Stimulated activated effector memory CD8-positive, alpha-beta T cell treated with anti-CD3 and anti-CD28 coated beads, Interleukin-12 subunit alpha, Interleukin-12 subunit beta, amount 100 ng/mL, for 72 hours (primary cell): Measurements from ENCODE around the gene NPDC1.
"Not testable (repeated sequence)": the region's sequence is repeated elsewhere in the genome, so short reads cannot be mapped to it uniquely, and the experiment has no call there.

Experiments
- ATAC-seq: fragments of 150-1000 bp; cut with Tn5 transposase; 2 replicates; pipeline ENCODE4 v1.10.0; 2021
- DNase-seq, 2 donors: peaks; one replicate each; pipeline ENCODE4 v3.0.0; 2021 to 2022; ENCODE audit warnings: low spot score in 2 of 2
- H3K27ac Mint-ChIP-seq: one replicate; pipeline ENCODE4 v1.8.0; 2022; ENCODE audit warnings: mild to moderate bottlenecking, mixed read lengths
- H3K36me3 Mint-ChIP-seq: one replicate; pipeline ENCODE4 v1.8.0; 2022; ENCODE audit warnings: mild to moderate bottlenecking, mixed read lengths
- H3K4me1 Mint-ChIP-seq: one replicate; pipeline ENCODE4 v1.8.0; 2022; ENCODE audit warnings: mixed read lengths
- H3K4me3 Mint-ChIP-seq: one replicate; pipeline ENCODE4 v1.8.0; 2022; ENCODE audit warnings: mild to moderate bottlenecking, mixed read lengths
- H3K9me3 Mint-ChIP-seq: one replicate; pipeline ENCODE4 v1.8.0; 2022; ENCODE audit warnings: mixed read lengths

Gene NPDC1

DNA sequence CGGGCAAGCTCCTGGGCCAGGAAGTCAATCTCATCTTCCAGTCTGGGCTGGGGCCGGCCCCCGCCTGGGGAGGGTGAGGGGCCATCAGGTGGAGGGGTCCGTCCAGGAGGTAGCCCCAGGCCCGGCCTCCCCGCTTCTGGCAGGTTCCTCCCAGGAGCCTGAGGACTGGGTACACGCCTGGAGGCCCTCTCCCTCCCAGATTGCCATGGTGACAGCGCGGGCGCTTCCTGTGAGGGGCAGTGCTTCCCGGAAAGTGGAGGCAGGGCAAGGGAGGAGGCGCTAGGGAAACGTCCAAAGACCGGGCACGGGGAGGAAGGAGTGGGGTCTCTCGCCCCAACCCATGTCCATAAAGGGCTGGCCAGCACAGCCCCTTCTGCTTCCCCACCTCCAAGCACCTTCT lies 4.9 kb downstream of the NPDC1 start:
- H3K9me3 Mint-ChIP-seq, result no peaks in the 10 kb centered on the region
- no peak for ATAC-seq

DNA sequence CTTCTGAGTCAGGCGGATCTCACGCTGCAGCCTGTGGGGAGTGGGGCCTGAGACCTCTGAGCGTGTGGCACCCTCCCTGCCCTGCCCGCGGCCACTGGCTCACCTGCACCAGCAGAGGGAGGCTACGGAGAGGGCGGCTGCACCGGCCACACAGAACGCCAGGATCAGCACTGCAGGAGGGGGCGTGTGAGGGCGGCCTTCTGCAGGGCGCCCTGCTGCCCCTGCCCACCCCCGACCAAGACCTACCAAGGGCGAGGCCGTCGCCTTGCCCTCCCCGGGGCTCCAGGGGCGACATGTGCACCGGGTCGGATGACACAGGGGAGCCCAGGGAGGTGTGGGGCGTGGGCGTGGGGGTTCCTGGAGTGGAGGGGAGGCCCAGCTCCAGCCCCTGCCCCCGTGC lies 5.4 kb downstream of the NPDC1 start:
- DNase-seq, result no peak
- Mint-ChIP-seq H3K4me1 (peaks cover 10% of the 10 kb centered on the region), H3K4me3 (no peak overlapping the region), H3K27ac (no peak overlapping the region), H3K9me3 (no peaks in the 10 kb centered on the region), H3K36me3 (peaks cover 18% of the 10 kb centered on the region)
- ATAC-seq, result no peak

More for the DNA sequence above, 4.9 kb downstream of the NPDC1 start:
- Mint-ChIP-seq H3K27ac (no peak overlapping the region), H3K4me3 (no peak overlapping the region), H3K36me3 (peaks cover 18% of the 10 kb centered on the region), H3K4me1 (peaks cover 10% of the 10 kb centered on the region)
- DNase-seq, result no peak

DNA sequence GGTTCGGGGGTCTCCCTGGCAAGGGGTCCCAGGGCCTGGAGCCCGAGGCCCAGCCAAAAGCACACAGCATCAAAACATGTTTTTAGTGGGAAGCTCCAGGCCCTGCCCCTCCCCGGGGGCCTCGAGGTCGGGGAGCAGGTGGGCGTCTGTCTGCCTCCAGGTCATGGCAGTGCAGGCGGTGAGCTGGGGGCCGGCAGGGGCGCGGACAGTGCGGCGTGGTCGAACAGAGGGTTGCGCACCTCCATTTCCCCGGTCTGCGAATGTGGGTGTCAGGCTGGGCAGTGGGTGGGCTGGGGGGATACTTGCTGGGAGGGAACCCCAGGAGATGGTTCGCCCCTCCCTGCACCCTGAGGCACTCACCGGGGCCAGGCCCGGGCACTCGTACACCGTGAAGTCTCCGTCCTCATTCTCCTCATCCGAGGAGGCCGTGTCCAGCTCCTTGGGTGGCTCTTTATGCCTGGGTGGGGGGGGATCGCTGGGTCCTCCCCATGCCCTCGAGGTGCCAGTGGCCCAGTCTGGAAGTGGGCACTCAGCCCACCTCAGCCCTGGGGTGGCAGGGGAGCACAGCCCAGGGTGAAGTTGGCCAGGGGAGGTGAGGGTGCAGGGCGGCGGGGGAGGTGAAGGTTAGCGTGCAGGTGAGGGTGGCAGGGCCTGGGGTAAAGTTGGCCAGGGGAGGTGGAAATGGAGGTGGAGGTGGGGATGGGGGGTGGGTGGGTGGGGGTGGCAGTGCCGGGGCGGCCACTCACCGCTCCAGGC lies 6.2 kb downstream of the NPDC1 start:
- no peaks in the 10 kb centered on the region for H3K9me3 Mint-ChIP-seq
- ATAC-seq (no peak), DNase-seq (no peak)
- peaks cover 24% of the 10 kb centered on the region for H3K36me3 Mint-ChIP-seq
- H3K4me3 Mint-ChIP-seq, result no peak overlapping the region
- H3K4me1 Mint-ChIP-seq, result peaks cover 12% of the 10 kb centered on the region
- no peak overlapping the region for H3K27ac Mint-ChIP-seq

DNA sequence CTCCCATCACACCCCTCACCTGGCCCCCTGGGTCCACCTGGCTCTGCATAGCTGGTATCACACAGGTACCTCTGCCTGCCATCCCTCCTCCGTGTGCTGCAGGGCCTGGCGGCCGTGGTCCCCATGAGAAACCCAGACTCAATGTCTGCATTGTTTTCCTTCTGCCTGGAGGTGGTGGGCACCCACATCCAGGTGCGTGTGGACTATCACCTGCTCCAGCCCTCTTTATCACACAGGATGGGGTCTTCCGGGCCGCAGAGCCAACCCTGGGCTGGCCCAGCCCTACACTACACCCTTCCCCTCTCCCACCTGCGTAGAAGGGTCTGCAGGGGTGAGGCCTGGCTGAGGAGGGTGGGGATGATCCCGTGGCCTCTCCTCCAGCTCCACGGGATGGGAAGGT lies 7.1 kb downstream of the NPDC1 start:
- no peak for DNase-seq
- ATAC-seq, result no peak
- Mint-ChIP-seq H3K4me1 (peaks cover 14% of the 10 kb centered on the region), H3K9me3 (no peaks in the 10 kb centered on the region), H3K27ac (no peak overlapping the region), H3K36me3 (peaks cover 28% of the 10 kb centered on the region), H3K4me3 (no peak overlapping the region)

DNA sequence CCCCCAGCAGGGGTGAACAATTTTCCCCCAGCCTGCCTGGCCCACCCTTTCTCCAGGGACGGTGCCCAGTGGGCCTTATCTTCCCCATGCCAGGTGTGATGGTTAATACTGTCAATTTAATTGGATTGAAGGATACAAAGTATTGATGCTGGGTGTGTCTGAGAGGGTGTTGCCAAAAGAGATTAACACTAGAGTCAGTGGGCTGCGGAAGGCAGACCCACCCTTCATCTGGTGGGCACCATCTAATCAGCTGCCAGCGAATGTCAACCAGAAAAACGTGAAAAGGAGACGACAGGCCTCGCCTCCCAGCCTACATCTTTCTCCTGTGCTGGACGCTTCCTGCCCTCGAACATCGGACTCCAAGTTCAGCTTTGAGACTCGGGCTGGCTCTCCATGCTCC lies 8.5 kb downstream of the NPDC1 start:
- Mint-ChIP-seq H3K4me1 (peaks cover 23% of the 10 kb centered on the region), H3K27ac (no peak overlapping the region), H3K9me3 (no peaks in the 10 kb centered on the region), H3K4me3 (no peak overlapping the region), H3K36me3 (peaks cover 28% of the 10 kb centered on the region)
- no peak for ATAC-seq
- DNase-seq, result no peak

DNA sequence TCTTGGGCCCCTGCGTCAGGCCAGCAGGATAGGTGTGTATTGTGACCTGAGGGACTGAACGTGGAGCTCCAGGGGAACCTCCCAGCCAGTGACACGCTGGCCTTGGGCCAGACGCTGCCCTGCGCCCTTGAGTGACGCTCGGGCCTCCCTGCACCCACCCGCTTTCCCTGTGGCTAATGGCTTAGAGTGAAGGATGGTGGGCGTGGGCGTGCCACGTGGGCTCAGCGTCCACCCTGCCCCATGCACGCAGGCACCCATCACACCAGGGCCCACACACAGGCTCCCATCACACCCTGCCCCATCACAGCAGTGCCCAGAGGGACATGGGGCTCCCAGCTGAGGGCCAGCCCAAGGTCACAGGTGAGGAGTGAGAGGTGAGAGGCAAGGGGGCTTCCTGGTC lies 8.9 kb downstream of the NPDC1 start:
- H3K4me1 Mint-ChIP-seq, result peaks cover 27% of the 10 kb centered on the region
- no peak for ATAC-seq

DNA sequence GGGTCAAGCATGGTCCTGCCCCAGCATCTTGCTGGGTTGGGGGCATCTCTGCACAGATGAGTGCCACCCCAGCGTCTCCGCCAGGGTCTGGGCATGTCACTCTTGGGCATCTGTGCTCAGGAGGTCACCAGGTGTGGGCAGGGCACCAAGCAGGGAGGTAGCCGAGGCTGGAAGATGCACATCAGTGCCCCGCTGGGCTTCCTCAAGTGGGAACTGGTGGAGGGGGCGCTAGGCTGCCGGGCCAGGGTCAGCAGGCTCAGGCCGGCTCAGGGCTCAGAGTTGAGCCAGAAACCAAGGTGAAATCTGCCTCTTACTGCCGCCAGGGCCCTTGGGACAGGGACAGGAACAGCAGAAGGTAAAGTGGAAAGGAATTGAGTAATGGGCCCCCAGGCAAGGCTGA lies 10.0 kb downstream of the NPDC1 start:
- no peak for ATAC-seq
- H3K36me3 Mint-ChIP-seq, result peaks cover 28% of the 10 kb centered on the region
- H3K4me1 Mint-ChIP-seq, result peaks cover 35% of the 10 kb centered on the region
- peak overlapping the region; percentile 82 for H3K4me3 Mint-ChIP-seq
- H3K27ac Mint-ChIP-seq, result no peak overlapping the region
- no peaks in the 10 kb centered on the region for H3K9me3 Mint-ChIP-seq
- DNase-seq, result no peak

More for the DNA sequence above, 8.9 kb downstream of the NPDC1 start:
- H3K27ac Mint-ChIP-seq, result no peak overlapping the region
- H3K9me3 Mint-ChIP-seq, result no peaks in the 10 kb centered on the region
- peaks cover 28% of the 10 kb centered on the region for H3K36me3 Mint-ChIP-seq
- no peak overlapping the region for H3K4me3 Mint-ChIP-seq
- no peak for DNase-seq

DNA sequence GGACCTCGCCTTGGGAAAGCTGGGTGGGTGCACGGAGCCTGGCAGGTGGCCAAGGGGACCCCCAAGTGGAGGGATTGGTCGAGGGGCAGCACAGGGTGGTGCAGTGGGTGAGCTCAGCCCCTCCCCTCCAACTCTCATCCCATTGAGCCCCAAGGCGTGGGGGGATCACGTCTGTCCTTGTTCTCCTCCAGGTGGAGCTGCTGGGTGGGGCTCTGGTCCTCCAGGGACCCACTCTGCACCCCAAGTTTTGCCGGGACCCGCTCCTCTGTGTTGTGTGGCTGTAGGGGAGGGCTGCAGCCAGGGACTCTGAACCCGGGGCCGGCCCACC lies 10.5 kb downstream of the NPDC1 start:
- Mint-ChIP-seq H3K4me3 (peak overlapping the region; percentile 82), H3K4me1 (peaks cover 40% of the 10 kb centered on the region)

DNA sequence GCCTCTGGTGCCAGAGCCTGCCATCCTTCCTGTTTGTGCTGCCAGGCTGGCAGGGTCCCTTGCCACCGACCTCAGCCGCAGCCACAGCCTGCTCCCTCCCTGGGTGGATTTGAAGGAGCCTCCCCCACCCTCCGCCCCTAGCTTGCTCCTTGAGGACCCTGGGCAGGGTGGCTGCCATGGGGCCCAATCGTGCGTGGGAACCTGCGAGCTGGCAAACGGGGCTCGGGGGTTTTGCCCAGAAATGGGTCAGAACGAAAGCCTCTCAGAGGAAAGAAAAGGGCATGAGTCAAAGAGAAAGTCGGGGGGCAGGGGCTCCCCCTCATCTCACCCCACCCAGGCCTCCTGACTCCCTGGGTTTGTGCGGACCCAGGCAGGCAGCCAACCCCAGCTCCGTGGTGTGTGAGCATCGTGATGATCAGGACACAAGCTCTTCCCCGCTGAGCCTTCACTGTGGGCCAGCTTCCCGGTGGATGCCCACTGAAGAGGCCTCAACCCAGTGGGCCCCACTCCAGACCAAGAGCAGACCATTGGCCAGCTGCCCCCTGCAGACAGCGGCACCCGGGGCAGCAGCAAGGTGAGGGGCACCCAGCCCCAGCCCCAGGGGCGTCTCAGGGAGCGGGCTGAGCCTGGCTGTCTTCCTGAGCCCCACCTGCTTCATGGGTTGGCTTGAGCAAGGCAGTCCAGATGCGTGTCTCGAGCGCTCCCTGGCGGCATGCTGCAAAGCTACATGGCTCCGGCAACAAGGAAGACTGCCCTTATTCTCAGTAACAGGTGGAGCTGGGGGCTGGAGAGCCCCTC lies 11.1 kb downstream of the NPDC1 start:
- Mint-ChIP-seq H3K4me1 (peaks cover 44% of the 10 kb centered on the region), H3K27ac (peak overlapping the region; percentile 84), H3K36me3 (peaks cover 28% of the 10 kb centered on the region), H3K9me3 (no peaks in the 10 kb centered on the region), H3K4me3 (peak overlapping the region; percentile 82)
- ATAC-seq, result peak; percentile 79
- peak; percentile 90 to 93 for DNase-seq

More for the DNA sequence above, 10.5 kb downstream of the NPDC1 start:
- no peak for ATAC-seq
- peaks cover 28% of the 10 kb centered on the region for H3K36me3 Mint-ChIP-seq
- DNase-seq, result no peak
- peak overlapping the region; percentile 84 for H3K27ac Mint-ChIP-seq
- H3K9me3 Mint-ChIP-seq, result no peaks in the 10 kb centered on the region

DNA sequence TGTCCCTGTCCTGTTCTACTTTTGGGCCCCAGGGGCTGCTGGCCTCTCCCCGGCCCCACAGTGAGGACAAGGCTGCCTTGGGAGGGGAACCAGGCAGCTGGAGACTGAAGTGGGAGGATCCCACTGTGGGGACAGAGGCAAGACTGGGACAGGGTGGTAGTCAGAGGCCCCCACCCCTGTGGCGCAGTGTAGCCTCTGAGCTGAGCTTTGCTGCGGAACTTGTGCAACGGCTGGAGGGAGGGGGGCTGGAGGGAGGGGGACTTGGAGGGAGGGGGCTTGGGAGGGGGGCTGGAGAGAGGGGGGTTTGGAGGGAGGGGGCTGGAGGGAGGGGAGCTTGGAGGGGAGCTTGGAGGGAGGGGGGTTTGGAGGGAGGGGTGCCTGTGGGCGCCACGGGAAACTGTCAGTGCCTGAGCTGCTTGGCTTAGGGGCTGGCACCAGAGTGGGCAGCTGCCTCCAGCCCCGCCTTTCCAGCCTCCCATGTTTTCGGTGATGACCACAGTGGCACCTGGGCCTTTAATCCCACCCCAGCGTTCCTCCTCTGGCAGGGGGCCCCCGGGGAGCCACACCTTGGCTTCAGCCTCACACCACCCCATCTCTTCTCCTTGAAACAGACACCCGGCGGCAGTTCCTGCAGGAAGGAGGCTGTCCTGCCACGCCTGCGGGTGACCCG lies 11.8 kb downstream of the NPDC1 start:
- Mint-ChIP-seq H3K9me3 (no peaks in the 10 kb centered on the region), H3K4me1 (peaks cover 51% of the 10 kb centered on the region), H3K4me3 (peak overlapping the region; percentile 82), H3K27ac (peak overlapping the region; percentile 84), H3K36me3 (peaks cover 34% of the 10 kb centered on the region)
- DNase-seq, result no peak
- ATAC-seq, result no peak

DNA sequence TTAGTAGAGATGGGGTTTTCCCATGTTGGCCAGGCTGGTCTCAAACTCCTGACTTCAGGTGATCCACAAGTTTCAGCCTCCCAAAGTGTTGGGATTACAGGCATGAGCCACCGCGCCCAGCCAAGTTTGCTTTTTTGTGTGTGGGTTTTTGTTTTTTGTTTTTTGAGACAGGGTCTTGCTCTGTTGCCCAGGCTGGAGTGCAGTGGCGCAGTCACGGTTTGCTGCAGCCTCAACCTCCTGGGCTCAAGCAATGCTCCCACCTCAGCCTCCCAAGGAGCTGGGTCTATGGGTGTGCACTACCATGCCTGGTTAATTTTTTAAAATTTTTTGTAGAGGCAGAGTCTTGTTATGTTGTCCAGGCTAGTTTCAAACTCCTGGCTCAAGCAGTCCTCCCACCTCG lies 12.5 kb downstream of the NPDC1 start:
- H3K4me1 Mint-ChIP-seq, result peaks cover 57% of the 10 kb centered on the region
- peaks cover 28% of the 10 kb centered on the region for H3K36me3 Mint-ChIP-seq
- not testable (repeated sequence) for ATAC-seq, H3K9me3 Mint-ChIP-seq, H3K27ac Mint-ChIP-seq, DNase-seq
- peak overlapping the region; percentile 82 for H3K4me3 Mint-ChIP-seq

DNA sequence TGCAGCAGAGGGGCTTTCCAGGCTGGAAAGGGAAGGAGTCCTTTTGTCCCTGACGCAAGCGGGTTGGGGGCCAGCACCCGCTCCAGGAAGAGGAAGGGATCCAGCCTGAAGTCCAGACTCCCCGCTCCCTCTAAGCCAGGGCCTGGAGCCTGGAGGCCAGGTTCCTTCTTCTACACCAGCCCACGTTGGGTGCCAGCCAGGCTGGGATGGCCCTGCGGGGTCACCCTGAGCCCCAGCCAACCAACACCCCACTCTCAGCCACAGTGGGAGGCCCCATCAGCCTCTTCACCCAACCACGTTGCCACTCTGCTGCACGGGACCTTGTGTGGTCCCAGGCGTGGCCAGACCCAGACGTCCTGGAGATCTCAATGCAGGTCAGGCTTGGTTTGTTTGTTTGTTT lies 13.1 kb downstream of the NPDC1 start:
- ATAC-seq (no peak), DNase-seq (no peak)
- Mint-ChIP-seq H3K4me1 (peaks cover 57% of the 10 kb centered on the region), H3K27ac (no peak overlapping the region), H3K9me3 (no peaks in the 10 kb centered on the region), H3K36me3 (peaks cover 22% of the 10 kb centered on the region), H3K4me3 (peak overlapping the region; percentile 82)

DNA sequence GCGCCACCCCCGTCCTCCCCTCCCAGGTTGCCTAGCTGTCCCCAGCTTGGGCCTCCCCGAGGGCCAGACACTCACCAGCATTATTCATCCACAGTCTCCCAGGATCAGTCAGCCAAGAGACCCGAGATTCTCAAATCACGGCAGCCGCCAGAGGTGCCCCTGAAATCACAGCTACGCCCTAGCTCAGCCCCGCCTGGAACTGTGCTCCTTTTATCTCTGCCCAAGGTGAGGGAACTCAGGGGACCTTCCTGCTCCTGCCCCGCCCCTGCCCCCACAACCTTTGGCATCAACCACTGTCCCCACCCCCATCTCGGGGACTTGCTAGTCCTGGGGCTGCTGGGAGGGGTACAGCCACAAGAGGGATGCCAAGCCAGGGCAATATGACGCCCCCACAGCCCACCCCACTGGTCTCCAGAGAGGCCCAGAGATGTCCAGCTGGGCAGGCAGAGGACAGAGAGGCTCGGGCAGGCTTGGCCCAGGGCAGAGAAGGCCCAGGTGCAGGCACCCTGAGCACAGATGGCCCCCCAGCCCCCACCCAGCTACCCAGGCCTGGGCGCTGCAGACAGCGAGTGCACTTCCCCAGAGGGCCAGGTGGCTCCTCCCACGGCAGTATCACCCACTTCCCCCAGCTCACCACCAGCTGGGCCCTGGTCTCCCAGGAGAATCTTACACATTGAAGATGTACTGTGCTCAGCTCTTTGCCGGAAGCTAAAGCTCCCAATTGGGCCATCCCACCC lies 13.9 kb downstream of the NPDC1 start, which contains the start of gene FUT7:
TSS of gene FUT7 (minus strand) at position 185 of the 737 bp plus-strand sequence. CDS start at position 88, 97 bp downstream.
- DNase-seq (peak in 1 of 2 donors; percentile 31), ATAC-seq (peak; percentile 44)
- Mint-ChIP-seq H3K4me1 (peaks cover 61% of the 10 kb centered on the region), H3K27ac (peak within 1 kb of the TSS; percentile 89), H3K9me3 (no peaks in the 10 kb centered on the region), H3K36me3 (peaks cover 16% of the 10 kb centered on the region), H3K4me3 (peak within 1 kb of the TSS; percentile 82)

DNA sequence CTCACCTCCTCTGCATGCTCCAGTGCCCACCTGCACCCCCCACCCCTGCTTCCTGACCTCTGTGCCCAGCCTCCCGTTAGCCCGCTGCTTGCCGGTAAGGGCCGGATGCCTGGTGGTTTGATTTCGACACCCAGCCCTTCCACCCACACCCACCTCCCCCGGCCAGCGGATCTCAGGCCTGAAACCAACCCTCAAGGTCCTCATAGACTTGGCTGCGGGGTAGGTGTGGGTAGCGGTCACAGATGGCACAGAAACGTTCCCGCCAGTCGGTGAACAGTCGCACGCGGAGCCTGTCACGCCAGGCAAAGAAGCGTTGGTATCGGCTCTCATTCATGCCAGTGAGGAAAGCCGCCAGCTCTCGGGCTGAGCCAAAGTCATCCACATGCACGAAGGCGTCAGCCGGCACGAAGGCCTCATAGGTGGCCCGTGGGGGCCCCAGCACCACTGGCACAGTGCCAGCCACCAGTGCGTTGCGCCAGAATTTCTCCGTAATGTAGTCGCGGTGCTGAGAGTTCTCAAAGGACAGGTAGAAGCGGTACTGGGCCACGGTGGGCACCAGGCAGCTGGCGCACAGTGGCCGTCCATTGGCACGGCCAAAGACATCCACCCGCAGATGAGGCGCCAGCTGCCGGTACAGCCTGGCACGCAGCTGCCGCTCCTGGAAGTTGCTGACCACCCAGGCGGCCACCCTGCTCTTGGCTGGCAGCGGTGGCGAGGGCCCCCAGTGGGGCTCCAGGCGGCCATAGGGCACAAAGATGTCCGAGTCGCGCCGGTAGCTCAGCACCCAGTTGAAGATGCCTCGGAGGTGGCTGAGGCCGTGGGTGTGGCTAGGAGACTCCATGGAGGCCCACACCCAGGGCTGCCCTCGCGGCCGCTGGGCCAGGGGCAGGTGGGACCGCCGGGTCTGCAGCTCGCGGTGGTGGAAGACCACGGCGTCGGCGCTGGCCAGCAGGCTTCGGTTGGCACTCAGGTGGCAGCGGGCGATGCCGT lies 15.1 kb downstream of the NPDC1 start:
- peaks cover 73% of the 10 kb centered on the region for H3K4me1 Mint-ChIP-seq
- ATAC-seq, result peak; percentile 5
- no peaks in the 10 kb centered on the region for H3K9me3 Mint-ChIP-seq
- H3K4me3 Mint-ChIP-seq, result peak overlapping the region; percentile 82
- peak overlapping the region; percentile 89 for H3K27ac Mint-ChIP-seq
- H3K36me3 Mint-ChIP-seq, result peaks cover 16% of the 10 kb centered on the region
- peak; percentile 60 to 88 for DNase-seq
